Subcutaneous adipose tissue (tissue), 4 donors: ENCODE measurements around the gene SLC10A7. TPM values are rescaled to one million over a fixed set of nuclear protein-coding genes. Genes with fewer than 3 reads are reported as not detected.

Source experiments
- CTCF ChIP-seq: fragments of 450-650 bp; IDR thresholded peaks from one replicate; pipeline ENCODE4 v1.5.1; 2016; ENCODE audit warnings: low read depth, mild to moderate bottlenecking, control low read depth, antibody characterized with exemption, moderate library complexity
- total RNA-seq, 4 donors: library from RNA; depleted of rRNA; stranded (reverse); fragments of >200 nt; gene quantifications; one replicate each; pipeline ENCODE4 v1.1.0, GENCODE V29; 2016

The SLC10A7 gene
- total RNA-seq, 4 donors from 2014 or later, result 10.2 to 18.1 (median 12.9) TPM

DNA sequence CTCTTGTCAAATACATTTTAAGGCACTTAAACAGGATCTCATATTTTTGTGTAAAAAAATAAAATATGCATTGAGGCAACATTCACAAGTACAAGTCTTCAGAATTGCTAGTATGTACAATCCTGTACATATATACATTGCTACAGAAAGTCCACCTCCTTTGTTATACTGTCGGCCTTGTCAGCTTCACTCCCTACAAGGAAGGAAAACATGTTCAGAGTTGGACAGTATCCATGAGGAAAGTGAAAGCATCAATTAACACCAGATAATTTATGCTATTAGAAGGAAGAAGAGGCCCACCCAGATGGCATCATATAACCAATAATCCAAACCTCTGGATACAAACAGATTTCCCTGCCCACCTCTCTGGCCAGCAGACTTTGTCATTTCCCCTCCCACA lies 265.4 kb downstream of the SLC10A7 start:
- TF ChIP-seq CTCF, result no peak

DNA sequence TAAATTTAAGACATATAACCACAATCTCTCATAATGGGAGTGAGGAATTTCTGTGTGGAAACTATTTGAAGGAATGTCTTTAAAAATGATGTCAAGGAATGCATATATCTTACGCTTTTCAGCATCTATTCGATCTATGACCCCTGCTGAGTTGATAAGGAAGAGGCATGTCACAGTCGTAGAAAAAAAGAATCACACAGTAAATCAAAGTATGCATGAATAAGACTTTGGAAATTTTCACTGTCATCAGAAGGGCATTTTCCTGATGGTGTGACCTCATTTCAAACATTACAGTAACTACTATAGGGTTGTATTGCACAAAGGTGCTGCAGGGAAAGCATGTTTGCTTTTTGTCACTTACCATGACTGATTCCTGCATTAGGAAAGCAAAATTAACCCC lies 265.9 kb downstream of the SLC10A7 start:
- no peak for TF ChIP-seq CTCF

DNA sequence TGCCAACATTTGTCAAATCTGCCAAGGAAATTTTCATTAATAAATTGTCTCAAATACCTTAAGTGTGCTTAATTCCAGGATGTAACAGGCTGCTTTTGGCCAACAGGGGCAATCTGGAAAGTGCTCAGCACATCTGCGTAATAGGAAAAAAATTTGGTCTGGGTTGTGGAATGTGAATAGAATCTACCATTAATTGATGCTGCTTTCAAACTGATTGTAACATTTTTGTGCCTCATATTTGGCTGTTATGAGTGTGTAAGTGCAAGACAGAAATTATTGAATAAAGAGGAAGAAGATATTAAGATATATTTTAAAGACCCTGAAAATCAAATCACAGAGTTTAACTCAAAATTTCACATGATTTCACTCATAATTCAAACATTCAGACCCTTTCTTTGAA lies 266.3 kb downstream of the SLC10A7 start:
- no peak for TF ChIP-seq CTCF

- no peak for TF ChIP-seq CTCF
Measured at GRCh38 chr4:146252969-146253611, 268.6 kb downstream of the SLC10A7 start.

DNA sequence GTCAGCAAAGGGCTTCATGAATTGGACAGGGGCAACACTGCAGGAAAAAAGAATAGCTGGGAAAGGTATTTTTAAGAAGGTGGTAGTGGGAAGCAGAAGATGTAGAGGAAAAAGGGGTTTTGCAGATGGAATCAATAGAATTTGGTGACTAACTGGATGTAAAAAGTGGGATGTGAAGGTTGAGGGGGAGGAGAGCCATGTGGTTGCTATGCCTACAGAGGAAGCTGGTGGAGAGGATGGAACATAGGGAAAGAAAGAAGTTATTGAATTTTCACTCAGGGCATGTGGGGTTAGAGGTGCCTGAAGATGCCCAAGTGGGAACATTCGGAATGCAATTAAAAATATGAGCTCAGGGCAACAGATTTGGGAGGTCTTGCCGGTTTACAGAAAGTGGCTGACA lies 274.4 kb downstream of the SLC10A7 start:
- TF ChIP-seq CTCF, result no peak

- TF ChIP-seq CTCF, result no peak
Measured at GRCh38 chr4:146246381-146246780, 275.4 kb downstream of the SLC10A7 start.

DNA sequence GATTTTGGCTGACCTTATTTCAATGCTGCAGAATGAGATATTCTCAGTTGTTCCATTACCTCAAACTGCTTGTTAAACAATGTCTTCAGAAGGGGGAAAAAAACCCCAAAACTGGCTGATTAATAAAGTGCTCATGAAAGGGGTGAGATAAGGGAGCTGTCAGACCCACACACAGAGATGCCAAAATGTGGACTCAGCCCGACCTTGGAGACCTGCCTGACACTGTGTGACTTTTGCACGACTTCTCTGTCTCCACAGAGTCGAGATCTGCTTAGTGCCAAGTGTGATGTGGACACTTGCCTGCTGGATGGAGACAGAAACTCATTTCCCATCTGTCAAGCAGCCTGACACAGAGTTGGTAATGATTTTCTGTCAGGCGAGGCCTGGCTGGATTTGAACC lies 275.9 kb downstream of the SLC10A7 start:
- TF ChIP-seq CTCF, result no peak
